COLO829 (cell line): ENCODE results near the gene LMNB1.

ENCODE experiments used
- DNase-seq: peaks from one replicate; pipeline ENCODE4 v3.0.0; 2012; ENCODE audit warnings: low spot score

The LMNB1 gene

DNA sequence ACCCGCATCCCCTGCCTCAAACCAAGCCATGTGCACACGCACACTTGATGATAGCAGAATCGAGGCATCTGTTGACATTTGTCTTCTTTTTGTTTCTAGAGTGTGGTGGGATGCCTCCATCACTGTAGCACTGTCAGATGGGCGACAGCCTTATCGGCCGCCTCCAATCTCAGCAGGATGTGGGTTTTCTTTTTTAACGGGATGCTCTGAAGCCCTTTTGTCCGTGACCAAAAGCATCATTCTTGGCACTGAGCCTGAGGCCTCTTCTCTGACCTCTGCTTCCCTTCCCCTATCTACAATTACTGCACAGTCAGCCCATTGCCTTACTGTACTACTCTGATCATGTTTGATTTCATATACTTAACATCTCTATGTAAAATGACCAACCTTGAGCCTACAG is 78.3 kb downstream of the LMNB1 start:
- DNase-seq = no peak

DNA sequence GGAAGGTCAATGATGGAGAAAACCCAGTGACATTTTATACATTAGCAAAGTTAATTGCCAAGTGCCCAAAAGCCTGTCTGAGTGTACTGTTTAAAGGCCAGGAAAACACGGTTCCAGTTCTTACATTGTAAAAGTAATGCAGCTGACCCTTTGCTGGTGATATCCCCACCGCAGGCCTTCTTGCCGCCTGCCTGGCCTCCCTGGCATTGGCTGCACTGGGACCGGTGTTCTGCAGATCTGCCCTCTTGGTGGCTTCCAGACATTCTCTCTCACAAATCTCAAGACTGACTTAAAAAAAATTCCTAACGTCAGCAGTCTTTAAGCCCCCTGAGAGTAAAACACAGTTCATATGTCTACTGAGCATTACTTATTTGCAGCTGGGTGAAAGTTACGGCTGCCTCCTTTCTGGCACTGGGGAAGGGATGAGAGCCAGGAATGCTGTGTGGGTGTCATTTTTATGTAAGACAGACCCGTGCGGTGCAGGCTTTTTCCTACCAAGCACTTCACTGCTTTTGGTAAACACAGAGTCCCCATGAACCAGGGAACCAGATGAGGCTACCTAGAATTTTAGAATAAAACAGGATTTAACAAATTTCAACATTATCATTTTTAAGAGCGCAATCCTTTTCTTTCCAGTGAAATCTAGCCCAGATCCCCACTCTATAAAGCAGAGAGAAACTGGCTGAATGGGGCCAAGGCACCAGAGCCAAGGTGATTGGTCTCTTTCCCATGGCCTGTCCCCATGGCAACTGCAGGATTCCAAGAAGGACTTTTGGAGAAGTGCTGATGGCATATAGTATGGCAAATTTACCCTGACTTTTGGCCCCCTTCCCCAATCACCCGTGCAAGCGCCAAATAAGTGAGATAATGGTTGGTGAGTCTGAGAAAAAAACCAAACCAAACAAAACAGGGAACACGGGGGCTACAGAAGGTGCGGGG is 80.8 kb downstream of the LMNB1 start:
- DNase-seq = no peak

DNA sequence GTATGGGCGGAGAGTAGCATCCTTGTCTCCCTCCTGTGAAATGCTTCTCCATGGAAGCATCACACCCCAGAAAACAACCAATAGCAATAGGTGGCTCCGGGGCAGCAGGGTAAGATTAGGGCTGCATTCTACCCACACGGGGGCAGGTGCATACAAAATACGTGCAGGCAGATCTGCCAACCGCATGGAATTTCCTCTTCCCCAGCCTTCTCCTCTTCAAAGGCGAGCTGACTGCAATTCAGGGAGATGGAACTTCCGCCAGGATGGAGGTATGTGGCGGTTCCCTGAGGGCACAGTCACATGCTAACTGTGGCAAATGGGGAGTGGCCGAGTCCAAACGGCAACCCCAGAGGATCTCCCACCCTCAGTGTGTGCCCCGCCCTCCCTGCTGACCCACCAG is 81.5 kb downstream of the LMNB1 start:
- no peak for DNase-seq

DNA sequence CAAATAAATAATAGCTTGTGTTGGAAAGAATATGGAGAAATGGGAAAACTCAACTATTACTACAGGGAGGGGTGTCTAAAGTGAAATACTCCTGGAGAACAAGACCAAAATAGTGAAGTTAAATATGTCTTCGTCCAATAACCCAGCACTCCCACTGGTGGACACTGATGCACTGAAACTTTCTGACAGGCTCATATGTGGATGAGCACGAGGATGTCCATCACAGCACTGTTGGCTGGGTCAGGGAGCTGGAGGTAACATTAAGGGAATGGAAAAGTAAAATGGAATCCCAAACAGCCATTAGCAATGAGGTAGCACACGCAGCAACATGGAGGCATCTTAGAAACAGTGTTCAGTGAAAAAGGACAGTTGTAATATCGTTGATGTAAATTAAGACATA is 86.5 kb downstream of the LMNB1 start:
- no peak for DNase-seq

DNA sequence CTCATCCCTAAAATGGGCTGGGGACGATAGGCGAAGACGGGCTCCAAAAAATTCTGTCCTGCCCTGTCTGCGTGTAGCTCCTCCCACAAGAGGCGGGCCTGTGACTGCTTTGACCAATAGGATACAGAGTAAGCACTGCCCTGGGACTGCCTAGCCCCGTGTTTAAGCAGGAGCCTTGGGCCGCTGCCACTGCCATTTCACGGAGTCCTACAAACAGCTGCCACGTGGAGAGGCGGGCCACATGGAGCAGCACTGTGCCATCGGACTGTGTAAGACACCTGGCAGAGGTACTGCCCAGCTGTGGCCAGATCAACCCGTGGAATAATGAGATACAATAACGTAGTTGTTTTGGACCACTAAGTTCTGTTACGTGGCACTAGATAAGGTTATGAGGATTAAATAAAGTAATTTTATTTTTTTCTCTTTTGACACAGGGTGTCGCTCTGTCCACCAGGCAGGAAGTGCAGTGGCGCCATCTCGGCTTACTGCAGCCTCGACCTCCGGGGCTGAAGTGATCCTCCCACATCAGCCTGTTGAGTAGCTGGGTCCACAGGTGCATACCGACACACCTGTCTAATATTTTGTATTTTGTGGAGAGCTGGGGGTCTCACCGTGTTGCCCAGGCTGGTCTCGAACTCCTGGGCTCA is 87.2 kb downstream of the LMNB1 start:
- DNase-seq = no peak

DNA sequence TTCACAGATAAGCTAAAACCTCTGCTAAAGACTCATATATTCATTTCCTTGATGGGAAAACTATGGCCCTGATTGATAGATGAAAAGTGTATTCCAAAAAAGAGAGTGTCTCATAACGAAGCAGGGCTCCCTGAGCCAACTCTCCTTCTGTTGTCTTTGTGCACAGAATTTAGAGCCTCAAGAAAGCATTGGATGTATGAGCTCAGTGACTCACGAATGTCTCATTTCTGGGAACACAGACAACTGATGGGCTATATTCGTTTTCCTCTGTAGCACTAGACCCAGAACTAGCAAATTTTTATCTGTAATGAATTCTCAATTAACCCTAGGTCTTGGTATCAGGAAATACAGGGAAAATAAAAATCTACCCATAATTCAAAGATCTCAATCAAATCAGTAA is 88.4 kb downstream of the LMNB1 start:
- DNase-seq = no peak

DNA sequence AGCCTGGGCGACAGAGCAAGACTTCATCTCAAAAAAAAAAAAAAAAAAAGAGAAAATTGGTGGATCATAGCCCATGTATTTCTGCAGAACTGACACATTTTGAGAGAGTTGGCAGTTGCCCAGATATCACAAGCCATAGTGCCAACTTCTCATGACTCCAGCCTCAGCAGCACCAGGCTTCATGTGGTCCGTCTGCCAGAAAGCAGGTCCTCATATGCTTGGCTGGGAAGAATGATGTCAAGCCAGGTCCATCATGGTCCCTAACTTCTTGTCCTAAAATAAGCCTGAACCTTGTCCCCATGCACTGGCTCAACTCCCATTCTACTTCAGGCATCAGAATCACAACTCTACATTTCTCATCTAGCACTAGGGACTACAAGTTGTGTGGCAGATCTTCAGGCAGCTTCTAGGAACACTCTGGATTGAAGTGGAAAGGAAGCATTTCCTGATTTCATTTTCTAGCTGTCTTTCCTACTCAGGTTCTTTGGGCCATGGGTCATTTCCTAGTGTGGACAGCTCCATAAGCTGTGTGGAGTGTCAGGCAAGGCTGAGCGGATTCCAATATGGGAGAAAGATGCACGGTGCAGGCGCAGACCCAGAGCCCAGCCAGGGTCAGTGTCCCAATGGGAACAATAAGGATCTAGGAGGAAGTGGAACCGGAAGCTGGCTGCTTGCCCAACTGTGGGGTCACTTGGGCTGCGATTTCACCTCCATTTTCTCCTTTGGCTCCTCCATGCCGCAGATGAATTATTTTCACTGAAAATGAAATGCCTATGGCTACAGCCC is 90.1 kb downstream of the LMNB1 start:
- DNase-seq = no peak

DNA sequence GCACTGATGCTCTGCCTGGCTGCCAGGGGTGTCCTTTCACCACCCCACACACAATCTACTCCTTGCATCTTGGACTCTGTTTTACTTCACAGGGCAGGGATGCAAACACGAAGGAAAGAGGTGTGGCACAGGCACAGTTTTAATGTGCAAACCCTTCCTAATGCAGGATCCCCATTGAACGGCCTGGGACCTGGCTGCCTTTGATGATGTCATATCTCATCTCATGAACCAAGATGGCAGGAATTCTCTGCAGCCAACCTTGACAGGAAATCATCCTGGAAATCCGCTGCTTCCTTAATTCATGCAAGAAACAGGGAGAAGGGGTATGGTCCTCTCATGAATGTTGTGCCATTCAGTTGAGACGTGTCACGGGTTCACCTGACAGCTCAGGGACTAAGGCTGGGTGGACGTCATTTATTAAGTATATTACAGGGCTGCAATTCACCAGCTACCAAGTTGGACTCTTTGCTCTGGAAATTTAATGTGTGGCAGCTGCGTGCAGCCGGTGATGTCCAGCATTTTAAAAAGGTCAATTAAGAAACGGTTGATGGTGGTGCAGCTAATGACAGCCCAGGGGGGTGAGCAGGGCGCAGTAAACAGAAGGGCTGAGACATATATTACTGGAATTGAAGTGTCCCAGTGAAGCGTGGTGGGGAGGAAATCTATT is 91.5 kb downstream of the LMNB1 start:
- no peak for DNase-seq

DNA sequence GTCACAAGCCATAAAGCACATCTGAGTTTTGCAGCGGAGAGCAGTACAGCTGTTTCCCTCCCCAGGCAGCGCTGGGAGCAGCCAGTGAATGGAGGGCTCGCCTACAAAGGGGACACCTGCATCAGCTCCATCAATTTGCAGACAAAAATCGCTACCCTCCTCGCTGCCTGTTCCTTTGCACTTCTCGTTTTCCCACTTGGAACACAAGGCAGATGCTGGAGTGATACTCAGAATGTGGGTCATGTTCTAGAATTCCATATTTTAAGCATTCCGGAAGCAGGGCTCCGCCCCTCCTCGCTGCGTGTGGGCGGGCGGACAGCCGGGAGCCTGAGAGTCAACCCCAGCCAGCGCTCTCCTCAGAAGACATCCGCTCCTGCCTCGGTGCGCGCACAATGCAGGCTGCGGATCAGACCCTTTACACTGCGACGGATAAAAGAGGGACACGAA is 92.1 kb downstream of the LMNB1 start:
- no peak for DNase-seq

DNA sequence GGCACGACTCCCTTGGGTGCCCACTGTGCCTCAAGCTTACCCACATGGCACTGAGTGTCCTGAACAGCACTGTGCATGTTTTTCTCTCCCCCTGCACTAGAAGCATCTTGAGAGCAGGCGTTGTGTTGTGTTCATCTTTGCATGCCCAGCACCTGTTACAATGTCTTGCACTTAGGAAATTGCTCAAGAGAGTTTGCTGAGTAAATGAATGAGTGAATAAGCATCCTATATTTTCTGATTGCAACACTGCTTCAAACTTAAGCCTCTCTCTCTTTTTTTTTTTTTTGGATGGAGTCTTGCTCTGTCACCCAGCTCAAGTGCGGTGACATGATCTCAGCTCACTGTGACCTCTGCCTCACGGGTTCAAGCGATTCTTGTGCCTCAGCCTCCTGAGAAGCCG is 94.5 kb downstream of the LMNB1 start:
- no peak for DNase-seq

DNA sequence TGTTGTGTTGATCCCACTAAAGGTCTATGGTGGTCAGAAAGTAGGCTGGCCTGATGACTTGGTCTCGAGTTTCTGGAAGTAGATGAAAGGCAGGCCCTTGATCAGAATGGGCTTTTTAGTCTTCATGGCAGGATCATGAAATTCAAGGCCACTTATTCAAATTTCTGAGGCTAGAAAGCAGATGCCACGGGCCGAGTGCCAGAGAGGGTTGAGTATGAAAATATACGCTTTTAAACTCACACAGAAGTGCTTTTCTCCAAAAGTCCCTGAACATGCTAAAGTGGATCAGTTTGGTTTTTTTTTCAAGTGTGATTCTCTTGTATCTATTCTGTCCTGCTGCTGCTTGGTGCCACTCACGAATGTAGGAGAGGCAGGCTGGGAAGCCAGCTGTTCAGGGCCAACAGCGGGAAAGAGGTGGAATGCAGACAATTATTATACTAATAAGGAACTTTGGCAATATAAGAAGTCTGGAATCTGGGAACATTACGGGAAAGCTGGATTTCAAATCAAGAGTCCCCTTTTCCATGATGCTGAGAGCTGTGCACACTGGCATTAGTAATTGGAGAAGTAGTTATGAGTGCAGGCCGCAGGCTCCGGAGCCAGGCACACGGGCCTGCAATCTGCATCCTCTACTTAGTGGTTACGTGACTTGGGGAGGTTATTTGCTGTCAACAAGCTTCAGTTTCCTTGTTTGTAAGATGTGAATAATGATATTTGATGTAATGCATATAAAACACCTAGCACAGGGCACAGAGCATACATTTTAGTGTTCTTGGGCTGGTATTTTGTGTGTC is 95.8 kb downstream of the LMNB1 start:
- DNase-seq = no peak

DNA sequence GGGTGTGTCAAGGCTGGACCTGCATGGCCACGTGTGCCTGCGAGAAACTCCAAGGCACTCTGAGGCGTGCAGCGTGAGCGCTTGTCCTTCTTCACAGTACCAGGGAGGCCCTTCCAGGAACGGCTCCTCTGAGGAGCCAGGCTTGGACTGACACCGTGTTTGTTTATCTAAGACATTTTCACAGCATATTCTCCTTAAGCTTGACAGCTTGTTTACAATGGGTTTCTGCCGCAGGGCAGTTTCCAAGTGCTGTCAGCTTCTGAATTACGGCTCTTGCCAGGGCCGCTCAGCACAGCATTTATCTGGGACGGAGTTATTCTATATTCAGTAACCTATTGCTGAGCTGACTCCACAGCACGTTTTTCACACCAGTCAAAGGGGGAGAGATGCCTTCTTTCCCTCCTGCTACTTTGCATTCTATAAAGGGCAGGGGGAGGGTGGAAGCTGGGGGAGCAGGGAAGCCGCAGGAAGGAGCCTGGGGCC is 98.4 kb downstream of the LMNB1 start:
- no peak for DNase-seq

DNA sequence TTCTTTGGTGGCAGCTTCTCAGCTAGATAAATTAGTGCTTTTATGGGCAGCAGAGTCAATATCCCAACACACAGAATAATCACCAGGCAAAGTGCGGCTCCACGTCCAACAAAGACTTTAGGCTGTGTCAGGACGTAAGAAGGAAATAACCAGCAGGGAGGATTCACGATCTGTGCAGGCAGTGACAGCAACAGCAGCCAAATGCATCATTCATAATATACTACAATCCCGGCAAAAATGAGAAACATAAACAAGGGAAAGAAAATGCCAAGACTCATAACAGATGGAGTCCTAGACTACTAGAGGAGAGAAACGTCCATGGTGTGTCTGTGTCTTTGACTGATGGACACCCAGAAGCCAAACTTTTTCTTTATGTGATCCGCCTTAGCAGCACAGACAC is 100.7 kb downstream of the LMNB1 start:
- no peak for DNase-seq

DNA sequence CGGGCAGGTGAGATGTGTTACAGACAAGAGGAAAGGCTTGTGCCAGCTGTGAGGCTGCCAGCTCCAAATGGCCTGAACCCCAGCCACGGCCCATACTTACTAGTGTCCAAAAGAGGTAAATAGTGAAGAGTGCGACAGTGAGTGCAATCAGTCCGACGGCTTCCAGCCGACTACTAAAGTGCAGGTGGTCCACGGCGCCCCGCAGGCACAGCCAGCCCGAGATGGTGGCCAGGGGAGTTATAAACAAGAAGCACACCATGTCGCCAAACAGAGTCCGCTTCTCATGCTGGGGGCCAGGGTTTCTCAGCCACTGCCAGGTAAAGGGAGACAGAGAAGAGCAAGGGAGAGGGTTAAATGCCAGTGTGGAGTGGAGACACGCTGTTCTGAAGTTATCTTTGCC is 101.1 kb downstream of the LMNB1 start:
- no peak for DNase-seq

DNA sequence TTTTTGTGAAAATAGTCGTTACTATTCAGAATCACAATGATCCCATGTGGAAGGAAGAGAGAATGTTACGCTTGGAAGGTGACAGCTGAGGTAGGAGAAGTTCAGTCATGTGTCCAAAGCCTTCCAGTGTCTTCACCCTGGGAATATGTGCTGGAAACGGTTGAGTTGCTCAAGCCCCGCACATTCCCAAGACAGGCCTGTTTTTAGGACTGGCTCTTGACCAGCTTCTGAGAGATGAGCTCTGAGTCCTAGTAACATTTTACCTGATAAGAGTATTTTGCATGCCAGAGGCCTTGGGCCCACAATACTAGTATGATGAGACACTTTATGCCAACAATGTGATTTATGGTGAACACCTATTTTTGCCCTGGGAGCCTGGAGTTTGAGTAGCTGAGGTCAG is 101.7 kb downstream of the LMNB1 start:
- no peak for DNase-seq

DNA sequence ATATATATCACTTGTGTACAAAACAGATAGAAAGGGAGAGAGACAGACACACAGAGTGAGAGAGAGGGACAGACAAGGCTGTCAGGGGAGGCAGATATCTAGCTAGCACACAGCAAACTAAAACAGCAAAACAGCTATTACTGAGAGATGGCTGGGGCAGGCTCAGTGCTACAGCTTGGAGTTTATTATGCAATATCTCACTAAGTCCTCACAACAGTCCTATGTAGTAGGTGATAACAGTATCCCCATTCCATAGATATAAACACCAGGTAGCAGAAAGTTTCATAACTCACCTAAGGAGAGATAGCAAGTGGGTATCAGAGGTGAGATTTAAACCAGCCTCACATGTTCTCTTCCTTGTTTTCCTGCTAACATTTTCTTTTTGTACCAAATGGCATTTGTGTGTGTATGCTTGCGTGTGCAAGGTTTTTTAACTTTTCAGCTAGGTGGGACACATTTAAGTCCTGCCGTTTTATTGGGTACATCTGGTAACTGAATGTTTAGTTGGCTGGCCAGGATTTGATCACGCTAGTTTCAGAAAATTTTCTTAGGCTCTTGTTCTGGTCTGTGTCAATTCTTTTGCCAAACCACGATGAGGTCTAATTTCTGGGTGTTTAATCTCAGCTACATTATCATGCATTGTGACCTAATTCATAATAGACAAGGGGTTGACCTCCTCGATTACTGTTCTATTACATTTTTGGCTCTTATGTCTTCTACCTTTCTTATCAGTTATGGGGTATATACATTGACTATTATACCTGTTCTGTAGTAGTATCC is 105.1 kb downstream of the LMNB1 start:
- no peak for DNase-seq

DNA sequence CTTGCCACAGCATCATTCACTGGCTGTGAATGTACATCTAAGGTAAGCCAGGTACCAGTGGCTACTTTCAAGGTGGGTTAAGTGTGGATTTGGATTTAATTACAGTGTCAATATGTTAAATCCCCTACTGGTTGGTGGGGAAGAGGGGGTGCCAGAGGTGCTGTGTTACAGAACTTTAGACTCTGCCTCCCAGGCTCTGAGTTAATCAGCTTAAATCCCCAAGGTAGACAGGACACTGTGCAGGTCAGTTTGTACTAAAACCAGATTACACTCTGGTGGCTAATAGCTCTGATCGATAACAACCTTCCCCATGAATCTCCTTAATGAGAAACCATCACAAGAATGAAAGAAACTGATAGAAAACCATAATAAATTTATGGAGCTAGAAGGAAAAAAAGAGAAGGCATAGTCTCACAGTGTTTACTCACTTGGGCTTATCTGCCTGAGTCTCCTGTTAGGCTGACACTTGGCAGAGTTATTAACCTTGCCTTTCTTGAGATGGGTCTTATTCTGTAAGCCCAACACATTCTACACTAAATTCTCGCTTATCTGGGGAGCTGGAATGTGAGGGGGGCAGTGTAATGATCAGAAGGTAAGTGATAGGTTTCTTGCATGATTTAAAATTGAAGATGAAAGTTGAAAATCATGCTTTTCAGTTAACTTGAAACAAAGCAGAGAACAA is 106.8 kb downstream of the LMNB1 start:
- DNase-seq = no peak

DNA sequence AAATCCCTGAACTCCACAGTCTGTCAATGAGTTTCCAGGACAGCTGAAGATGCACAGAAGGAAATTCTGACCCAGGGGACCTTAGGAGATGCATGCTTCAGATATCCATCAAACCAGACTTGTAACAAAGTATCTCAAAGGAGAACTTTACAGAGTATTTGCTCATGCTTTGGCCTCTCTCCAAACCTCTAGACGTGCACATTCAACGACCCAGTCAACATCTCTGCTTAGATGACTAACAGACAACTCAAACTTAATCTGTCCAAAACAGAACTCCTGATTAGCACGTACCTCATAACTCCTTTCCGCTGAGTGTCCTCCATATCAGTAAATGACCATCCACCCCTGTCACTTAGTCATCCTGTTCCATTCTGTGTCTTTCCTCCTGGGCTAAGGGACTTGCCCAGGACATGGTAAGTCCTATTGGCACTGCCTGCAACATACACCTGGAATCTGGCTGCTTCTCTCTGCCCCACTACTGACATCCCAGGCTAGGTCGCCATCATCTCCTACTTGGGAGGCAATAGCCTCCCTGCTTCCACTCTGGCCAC is 107.4 kb downstream of the LMNB1 start:
- DNase-seq = no peak
